Measurements from ENCODE around the gene KRTAP4-2. TPM values are rescaled to one million over a fixed set of nuclear protein-coding genes. Genes with fewer than 3 reads are reported as not detected.

The KRTAP4-2 gene
- total and polyA plus RNA-seq, 2 donors (not counting 1 experiment from before 2014, with no cell fraction given) = not detected

DNA sequence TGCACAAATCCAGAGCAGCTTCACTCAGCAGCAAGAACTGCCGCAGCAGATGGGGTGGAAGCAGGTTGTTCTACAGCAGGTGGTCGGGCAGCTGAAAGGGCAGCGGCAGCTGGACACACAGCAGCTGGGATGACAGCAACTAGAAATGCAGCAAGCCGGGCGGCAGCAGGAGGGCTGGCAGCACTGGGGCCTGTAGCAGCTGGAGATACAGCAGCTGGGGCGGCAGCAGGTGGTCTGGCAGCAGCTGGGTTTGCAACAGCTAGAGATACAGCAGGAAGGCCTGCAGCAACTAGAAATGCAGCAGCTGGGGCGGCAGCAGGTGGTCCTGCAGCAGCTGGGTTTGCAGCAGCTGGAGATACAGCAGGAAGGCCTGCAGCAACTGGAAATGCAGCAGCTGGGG lies 10.5 kb downstream of the KRTAP4-2 start:
- ChIA-PET POLR2A (no interaction called here), CTCF (no interaction called here)
- Histone ChIP-seq H3K4me1 (ENCODE audit: control insufficient read depth in 2 of 2, insufficient read depth in 2 of 2, low read length in 2 of 2) (no peaks in the 10 kb centered on the region), H3K27ac (ENCODE audit: low read length in 2 of 2) (no peak overlapping the region), H3K9me3 (ENCODE audit: control extremely low read depth in 1 of 3, control insufficient read depth in 2 of 3, insufficient read depth in 1 of 3, low read length in 2 of 3) (peaks cover 0 to 6% (median 0%) of the 10 kb centered on the region in 3 donors), H3K27me3 (replicated peaks in 1 of 4; ENCODE audit: control extremely low read depth in 1 of 4, control insufficient read depth in 3 of 4, insufficient read depth in 4 of 4, low read length in 3 of 4) (no peaks in the 10 kb centered on the region), H3K79me2 (ENCODE audit: control insufficient read depth, insufficient read depth, low read length) (no peaks in the 10 kb centered on the region), H2AFZ (ENCODE audit: insufficient read depth, low read depth, low read length, poor library complexity, severe bottlenecking) (no peak overlapping the region), H3K9ac (ENCODE audit: low read length) (no peak overlapping the region), H3K4me2 (replicated peaks; ENCODE audit: low read depth, low read length, poor library complexity, severe bottlenecking) (no peak overlapping the region), H4K20me1 (ENCODE audit: control insufficient read depth, insufficient read depth, low read length, poor library complexity, severe bottlenecking) (no peaks in the 10 kb centered on the region), H3K4me3 (ENCODE audit: control extremely low read depth in 1 of 5, extremely low read depth in 1 of 5, insufficient read depth in 1 of 5, low read depth in 2 of 5, low read length in 4 of 5) (no peak overlapping the region), H3K36me3 (replicated peaks in 1 of 2; ENCODE audit: control extremely low read depth in 1 of 2, control insufficient read depth in 1 of 2, extremely low read depth in 1 of 2, insufficient read depth in 2 of 2, low read length in 1 of 2) (no peaks in the 10 kb centered on the region)
- TF ChIP-seq EZH2 (IDR thresholded peaks at IDR 0.05; ENCODE audit: borderline replicate concordance, insufficient read depth, low read depth, low read length, poor library complexity, severe bottlenecking) = no peak
- TF ChIP-seq, protein P1, sequence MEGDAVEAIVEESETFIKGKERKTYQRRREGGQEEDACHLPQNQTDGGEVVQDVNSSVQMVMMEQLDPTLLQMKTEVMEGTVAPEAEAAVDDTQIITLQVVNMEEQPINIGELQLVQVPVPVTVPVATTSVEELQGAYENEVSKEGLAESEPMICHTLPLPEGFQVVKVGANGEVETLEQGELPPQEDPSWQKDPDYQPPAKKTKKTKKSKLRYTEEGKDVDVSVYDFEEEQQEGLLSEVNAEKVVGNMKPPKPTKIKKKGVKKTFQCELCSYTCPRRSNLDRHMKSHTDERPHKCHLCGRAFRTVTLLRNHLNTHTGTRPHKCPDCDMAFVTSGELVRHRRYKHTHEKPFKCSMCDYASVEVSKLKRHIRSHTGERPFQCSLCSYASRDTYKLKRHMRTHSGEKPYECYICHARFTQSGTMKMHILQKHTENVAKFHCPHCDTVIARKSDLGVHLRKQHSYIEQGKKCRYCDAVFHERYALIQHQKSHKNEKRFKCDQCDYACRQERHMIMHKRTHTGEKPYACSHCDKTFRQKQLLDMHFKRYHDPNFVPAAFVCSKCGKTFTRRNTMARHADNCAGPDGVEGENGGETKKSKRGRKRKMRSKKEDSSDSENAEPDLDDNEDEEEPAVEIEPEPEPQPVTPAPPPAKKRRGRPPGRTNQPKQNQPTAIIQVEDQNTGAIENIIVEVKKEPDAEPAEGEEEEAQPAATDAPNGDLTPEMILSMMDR (IDR thresholded peaks at IDR 0.05) = no peak
- DNase-seq = no peak
- H3K27me3 Mint-ChIP-seq = peaks cover 10% of the 10 kb centered on the region
- H3K4me3 Mint-ChIP-seq = no peak overlapping the region
- no peak overlapping the region for H3K27ac Mint-ChIP-seq
- no peaks in the 10 kb centered on the region for H3K4me1 Mint-ChIP-seq
- H3K9me3 Mint-ChIP-seq (ENCODE audit: insufficient read depth) = no peaks in the 10 kb centered on the region
- WGBS (ENCODE audit: insufficient coverage) = 96% methylated on average over 7 of the region's 7 CpGs
- no peak for ATAC-seq (ENCODE audit: low read depth)
- intact Hi-C loops (cut with micrococcal nuclease) = no loop called here

DNA sequence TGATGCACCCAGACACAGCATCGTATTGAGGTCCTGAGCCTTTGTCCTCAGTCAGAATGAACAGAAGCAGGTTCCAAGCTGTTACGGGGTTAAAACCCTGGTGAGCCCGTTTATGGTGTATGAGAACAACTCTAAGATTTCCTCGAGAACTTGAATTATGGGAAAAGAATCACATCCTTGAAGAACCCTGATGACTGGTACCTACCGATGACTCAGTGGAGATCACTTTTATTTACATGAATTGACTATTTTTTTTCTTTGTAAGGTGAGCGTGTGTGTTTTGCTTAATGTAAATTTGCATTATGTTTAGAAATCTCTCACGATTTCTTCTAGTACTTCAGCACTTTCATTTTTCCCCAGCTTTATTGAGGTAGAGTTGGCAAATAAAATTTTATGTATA lies 14.2 kb downstream of the KRTAP4-2 start:
- ChIA-PET POLR2A (no interaction called here), CTCF (no interaction called here)
- Histone ChIP-seq H3K79me2 (ENCODE audit: control insufficient read depth, insufficient read depth, low read length) (no peaks in the 10 kb centered on the region), H2AFZ (ENCODE audit: insufficient read depth, low read depth, low read length, poor library complexity, severe bottlenecking) (no peak overlapping the region), H3K4me2 (replicated peaks; ENCODE audit: low read depth, low read length, poor library complexity, severe bottlenecking) (no peak overlapping the region), H3K27ac (ENCODE audit: low read length in 2 of 2) (no peak overlapping the region), H3K4me1 (ENCODE audit: control insufficient read depth in 2 of 2, insufficient read depth in 2 of 2, low read length in 2 of 2) (no peaks in the 10 kb centered on the region), H3K27me3 (replicated peaks in 1 of 4; ENCODE audit: control extremely low read depth in 1 of 4, control insufficient read depth in 3 of 4, insufficient read depth in 4 of 4, low read length in 3 of 4) (no peaks in the 10 kb centered on the region), H4K20me1 (ENCODE audit: control insufficient read depth, insufficient read depth, low read length, poor library complexity, severe bottlenecking) (no peaks in the 10 kb centered on the region), H3K36me3 (replicated peaks in 1 of 2; ENCODE audit: control extremely low read depth in 1 of 2, control insufficient read depth in 1 of 2, extremely low read depth in 1 of 2, insufficient read depth in 2 of 2, low read length in 1 of 2) (no peaks in the 10 kb centered on the region), H3K9me3 (ENCODE audit: control extremely low read depth in 1 of 3, control insufficient read depth in 2 of 3, insufficient read depth in 1 of 3, low read length in 2 of 3) (peaks cover 0 to 6% (median 0%) of the 10 kb centered on the region in 3 donors), H3K9ac (ENCODE audit: low read length) (no peak overlapping the region), H3K4me3 (ENCODE audit: control extremely low read depth in 1 of 5, extremely low read depth in 1 of 5, insufficient read depth in 1 of 5, low read depth in 2 of 5, low read length in 4 of 5) (no peak overlapping the region)
- no peak overlapping the region for H3K27ac Mint-ChIP-seq
- ATAC-seq (ENCODE audit: low read depth) (no peak), DNase-seq (no peak)
- 95% methylated on average over 5 of the region's 7 CpGs for WGBS (ENCODE audit: insufficient coverage)
- H3K27me3 Mint-ChIP-seq = peaks cover 22% of the 10 kb centered on the region
- TF ChIP-seq, protein P1 (IDR thresholded peaks at IDR 0.05) = no peak
- no peak for TF ChIP-seq EZH2 (IDR thresholded peaks at IDR 0.05; ENCODE audit: borderline replicate concordance, insufficient read depth, low read depth, low read length, poor library complexity, severe bottlenecking)
- no peak overlapping the region for H3K4me3 Mint-ChIP-seq
- no peaks in the 10 kb centered on the region for H3K4me1 Mint-ChIP-seq
- intact Hi-C loops (cut with micrococcal nuclease) = no loop called here
- H3K9me3 Mint-ChIP-seq (ENCODE audit: insufficient read depth) = no peaks in the 10 kb centered on the region
